Hematopoietic multipotent progenitor cell treated with erythropoietin and hydrocortisone succinate and interleukin-3 and kit ligand, for 8 days (in vitro differentiated cells): ENCODE results near the gene CHD3.
A peak's percentile ranks its signal among the peaks of the same experiment; 100 is the strongest.

Experiments
- DNase-seq: peaks from one replicate; pipeline ENCODE4 v3.0.0-alpha.2; 2015

The CHD3 gene

GRCh38 chr17:7903154-7904103, 14.8 kb downstream of the CHD3 start:
- DNase-seq: no peak

DNA sequence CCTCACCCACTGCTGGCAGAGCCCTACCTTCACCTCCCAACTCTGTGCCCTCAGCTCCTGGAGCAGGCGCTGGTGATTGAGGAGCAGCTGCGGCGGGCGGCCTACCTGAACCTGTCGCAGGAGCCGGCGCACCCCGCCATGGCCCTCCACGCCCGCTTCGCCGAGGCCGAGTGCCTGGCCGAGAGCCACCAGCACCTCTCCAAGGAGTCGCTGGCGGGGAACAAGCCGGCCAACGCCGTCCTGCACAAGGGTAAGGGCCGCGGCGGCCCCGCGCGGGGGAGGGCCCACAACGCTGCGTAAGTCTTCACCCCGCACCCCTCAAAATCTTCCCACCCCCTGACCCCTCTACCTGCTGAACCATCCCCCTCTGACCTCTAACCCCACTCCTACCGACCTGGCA, 20.5 kb downstream of the CHD3 start:
- DNase-seq: no peak

- no peak for DNase-seq
Measured at GRCh38 chr17:7910281-7910680, 21.7 kb downstream of the CHD3 start.

DNA sequence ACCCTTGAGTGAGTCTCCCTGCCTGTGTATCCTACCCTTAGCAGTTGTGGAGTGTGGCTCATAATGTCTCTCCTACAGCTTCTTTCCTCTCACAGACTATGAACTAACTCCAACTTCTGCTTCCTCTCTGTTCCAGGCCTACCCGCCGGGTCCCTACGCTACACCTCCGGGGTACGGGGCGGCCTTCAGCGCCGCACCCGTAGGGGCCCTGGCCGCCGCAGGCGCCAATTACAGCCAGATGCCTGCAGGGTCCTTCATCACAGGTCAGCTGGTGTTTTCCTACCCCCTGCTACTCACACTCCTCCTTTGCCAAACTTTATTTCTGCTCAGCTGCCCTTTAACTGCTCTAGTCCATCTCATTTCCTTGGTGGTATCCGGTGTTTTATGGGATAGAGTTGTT, 22.1 kb downstream of the CHD3 start:
- no peak for DNase-seq

DNA sequence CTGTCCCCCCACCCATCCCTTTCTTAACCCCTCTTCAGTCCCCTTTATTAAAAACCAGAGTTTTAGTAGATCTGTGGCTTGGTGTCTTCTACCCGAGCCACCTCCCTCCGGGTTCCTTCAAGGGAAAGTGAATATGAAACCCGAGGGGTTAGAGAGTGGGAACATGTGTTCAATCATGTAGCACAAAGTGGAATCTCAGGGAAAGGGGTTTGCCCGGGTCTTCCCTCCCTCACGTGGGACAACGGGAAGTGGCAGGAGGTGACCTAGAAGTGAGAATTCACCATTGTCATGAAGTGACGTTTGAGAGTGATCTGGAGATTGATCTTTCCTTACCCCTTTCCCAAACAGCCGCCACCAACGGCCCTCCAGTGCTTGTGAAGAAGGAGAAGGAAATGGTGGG, 22.5 kb downstream of the CHD3 start:
- no peak for DNase-seq

- peak; percentile 90 for DNase-seq
Measured at GRCh38 chr17:7912927-7913524, 24.4 kb downstream of the CHD3 start.

DNA sequence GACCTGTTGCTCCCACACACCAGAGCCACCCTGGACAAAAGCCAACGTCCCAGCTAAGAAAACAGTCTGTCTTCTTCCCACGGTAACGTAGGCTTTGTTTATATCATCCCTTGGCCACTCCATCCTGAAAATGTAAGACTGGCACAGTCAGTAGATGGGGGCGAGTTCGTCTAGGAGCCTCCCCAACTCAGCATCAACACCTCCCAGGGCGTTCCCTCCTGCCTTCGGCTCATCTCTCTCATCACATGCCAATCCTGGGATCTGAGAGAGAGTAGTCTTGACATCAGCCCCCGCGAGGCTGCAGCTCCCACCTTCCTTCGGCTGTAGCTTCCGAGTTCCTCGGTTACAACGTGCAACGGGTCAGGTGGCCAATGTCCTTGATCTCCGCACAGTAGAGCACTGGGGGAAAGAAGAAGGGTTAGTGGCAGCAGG, 26.6 kb downstream of the CHD3 start:
- DNase-seq: peak; percentile 54

DNA sequence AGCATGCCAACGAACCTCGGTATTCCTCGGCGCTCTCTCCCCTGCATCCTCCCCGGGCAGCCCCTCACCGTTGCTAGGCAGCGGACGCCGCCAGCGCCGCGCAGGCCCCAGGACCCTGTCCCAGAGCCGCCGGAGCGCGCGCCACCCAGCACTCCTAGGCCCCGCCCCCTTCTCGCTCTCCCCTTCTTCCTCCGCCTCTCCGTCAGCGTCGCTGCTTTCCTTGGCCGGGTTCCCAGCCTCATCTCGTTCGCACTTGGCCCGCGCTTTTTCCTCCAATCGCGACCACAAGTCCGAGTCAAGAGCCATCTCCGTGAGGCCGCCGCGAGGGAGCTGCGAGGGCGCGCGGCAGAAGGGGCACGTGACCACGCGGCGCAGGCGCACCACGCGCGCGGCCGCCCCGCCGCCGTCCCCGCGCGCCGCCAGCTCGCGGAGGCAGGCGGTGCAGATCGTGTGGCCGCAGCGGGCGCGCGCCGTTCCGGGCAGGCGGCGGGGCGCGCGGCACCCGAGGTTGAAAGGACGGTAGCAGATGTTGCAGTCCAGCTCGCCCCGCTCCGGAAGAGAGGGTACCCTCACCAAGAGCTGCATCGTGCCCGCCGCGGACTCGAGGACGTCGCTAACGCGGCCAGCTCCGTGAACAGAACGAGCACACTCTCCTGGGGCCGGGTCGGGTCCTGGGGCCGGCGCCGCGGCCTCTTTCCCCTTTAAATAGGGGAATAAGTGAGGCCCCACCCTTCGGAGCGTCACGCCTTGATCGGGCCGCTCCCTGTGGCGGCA, 27.2 kb downstream of the CHD3 start, which contains the start of gene RNF227:
Gene RNF227, minus strand, starts transcription at position 679 of the 774 bp plus-strand sequence. Its CDS starts 94 bp downstream, at position 585.
- peak; percentile 95 for DNase-seq

DNA sequence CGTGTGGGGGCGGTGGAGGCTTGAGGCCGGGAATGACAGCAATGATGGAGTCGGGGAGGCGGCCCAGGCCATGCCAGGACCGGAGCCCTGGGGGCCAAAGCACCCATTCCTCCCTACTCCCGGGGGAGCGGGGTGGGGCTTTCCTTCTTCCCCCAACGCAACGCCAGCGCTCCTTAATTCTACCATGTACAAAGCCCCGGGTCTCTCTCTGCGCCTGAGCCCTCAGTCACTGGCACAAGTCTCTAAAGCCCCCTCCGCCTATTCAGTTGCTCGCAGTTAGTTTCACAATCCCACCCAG, 27.7 kb downstream of the CHD3 start:
- DNase-seq: no peak

- peak; percentile 61 for DNase-seq
Measured at GRCh38 chr17:7916808-7917207, 28.2 kb downstream of the CHD3 start.

DNA sequence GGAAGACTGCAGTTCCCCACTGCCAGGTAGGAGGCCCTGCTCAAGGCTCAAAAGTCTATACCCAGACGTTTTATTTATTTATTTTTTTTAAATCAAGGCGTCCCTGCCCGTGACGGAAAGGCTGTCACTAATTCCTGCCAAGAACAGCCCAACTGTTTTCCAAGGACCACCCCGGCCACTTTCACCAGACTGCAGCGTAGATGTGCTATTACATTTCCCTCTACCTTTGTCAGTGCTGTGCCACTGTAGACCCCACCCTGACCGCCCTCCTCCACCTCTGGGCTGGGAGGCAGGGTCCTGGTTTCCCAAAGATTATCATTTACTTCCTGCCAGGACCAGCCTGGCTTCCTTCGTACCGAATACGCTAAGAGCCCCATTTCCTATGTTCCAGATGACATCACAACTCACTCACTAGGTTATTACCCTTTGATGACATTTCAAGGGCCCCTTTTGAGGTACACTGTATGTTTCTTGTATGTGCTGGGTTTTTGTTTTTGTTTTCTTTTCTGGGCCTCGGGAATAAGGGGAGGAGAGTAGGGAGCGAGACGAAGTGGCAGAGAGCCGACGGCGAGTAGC, 33.8 kb downstream of the CHD3 start:
- DNase-seq: no peak

DNA sequence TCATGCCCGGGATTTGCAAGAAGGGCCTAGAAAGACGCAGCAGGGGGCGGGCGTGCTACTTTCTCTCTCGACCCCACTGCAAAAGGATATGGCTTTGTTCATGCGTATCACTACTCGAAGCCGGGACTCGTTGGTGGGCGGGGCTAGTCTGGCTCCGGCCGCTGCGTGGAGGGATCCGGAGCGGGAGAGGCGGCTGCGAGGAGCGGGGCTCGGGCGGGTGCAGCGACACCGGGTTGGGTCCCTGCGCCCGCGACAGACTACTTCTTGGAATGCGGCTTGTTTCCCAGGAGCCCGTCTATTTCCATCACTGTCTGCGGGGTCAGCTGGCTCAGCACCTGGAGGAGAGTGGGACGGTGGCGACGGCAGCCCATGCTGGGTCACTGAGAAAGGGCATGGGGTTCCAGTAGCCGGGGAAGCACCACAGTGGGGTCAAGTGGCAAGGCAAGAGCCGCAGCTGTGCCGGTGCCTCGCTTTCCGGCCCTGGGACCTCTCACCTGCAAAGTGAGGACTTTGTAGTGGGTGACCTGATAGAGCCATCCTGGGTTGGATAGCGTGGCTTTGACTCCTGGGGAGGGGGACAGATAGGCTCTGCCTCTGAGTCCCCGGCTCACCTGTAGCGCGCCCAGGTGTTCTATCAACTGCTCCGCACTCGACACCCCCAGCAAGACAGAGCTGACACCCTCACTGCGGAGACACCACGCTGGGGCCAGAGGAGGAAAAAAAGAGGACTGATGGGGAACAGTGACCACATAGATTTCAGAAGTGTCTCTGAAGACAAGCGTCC, 34.4 kb downstream of the CHD3 start:
- peak; percentile 78 for DNase-seq

DNA sequence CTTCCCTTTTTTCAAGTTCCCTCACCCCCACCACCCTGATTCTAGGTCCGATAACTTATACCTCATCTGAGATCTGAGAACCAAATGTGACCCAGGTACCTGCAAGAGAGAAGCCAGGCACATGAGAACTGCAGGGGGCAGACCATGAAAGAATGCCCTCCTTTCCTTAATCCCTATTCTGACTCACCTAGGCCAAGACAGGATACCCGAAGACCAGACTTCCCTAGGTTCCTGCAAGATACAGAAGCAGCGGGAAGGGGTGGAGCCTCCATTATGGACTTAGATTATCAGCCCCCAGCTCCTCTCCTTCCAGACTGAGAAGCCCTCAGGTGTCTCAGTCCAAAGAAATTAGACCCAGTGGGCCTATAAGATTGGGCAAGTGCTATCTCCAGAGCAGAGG, 39.0 kb downstream of the CHD3 start:
- DNase-seq: no peak

- DNase-seq: peak; percentile 22
Measured at GRCh38 chr17:7929158-7930023, 40.8 kb downstream of the CHD3 start, which contains the start of gene KCNAB3. KCNAB3 (minus strand) TSS chr17:7929856; CDS start chr17:7929435, 421 bp downstream.

DNA sequence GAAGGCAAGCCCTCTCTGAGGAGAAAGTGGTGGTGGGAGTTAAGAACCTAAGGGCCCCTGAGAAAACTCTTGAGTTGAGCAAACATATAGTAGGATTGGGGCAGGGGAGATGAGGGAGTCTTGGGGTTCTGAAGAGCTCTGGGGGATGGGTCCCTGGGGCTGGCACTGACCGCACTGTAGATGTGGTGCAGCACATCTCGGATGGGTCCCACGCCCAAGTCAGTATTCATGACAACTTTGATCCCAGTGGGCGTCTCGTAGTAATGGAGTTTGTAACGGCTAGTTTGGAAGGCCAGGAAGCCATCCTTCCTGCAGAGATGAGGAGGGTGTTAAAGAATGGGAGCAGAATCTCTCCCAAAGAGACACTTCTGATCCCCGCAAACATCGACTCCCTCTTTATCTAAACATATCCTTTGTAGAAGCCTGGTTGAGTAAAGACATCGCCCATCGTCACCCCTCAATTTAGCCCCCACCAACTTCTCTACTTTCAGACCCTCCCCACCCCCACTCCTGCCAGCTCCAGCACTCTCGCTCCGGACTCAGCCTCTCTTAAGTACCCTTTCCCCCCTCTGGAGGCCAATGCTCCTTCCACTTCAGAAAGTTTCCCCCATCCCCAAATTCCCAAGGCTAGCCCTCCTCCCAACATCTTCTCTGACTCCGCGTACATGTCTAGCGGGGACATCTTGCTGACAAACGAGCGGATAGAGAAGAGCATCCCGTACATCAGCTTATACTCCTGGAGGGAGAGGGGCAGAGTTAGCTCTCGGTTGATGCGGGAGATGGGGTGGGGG, 42.4 kb downstream of the CHD3 start:
- no peak for DNase-seq

DNA sequence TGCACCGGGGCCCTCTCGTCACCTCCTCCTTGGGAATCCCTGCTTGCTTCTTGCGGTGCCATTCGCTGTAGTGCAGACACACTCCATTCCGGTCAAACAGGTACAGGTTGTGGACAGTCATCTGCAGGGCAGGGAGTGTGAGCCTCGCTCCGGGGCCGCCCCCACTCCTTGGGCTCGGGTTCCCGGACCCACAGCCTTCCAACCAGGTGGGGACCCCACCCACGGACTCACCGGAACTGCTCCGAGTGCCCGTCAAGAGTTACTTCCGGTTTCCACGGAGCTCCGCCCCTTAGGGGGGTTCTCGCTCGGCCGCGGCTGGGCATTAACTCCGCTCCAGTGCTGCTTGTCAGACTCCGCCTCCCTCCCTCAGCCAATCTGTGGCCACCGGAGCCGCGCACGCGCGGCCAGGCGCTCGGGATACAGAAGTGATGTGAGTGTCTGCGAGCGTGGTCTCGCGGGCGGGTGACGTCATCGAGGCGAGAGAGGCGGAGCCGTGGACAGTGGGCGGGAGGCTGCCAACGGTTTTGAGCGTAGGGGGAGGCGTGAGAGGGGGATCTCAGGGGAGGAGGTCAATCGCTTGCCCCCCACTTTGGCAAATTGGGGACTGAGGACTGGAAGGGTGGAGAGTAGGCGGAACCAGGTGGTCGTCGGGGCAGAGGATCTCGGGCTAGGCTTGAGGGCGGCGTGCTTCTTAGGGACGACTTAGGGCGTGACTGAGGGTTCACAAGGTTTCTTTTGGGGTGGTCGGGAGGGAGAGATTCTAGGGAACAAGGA, 43.3 kb downstream of the CHD3 start, which contains the start of the genes CNTROB and TRAPPC1:
Gene CNTROB, plus strand, starts transcription at position 498 of the 774 bp plus-strand sequence. CDS start 874 bp downstream, outside the sequence.
Gene TRAPPC1, minus strand, starts transcription at position 238 of the 774 bp plus-strand sequence. Its CDS starts 117 bp downstream, at position 121.
- peak; percentile 99 for DNase-seq

GRCh38 chr17:7932483-7932891, 43.9 kb downstream of the CHD3 start:
- peak; percentile 53 for DNase-seq

DNA sequence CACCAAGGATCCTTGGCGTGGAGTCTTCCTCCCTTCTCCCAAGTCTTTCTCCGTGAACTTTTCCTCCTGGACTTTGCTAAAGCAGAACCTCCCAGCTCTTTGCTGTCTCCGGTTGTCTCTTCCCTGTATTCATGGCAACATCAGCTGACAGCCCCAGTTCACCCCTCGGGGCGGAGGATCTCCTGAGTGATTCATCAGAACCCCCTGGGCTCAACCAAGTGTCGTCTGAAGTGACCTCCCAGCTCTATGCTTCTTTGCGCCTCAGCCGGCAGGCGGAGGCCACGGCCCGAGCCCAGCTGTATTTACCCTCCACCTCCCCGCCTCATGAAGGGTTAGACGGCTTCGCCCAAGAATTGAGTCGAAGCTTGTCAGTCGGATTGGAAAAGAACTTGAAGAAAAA, 44.4 kb downstream of the CHD3 start:
- DNase-seq: peak; percentile 74

DNA sequence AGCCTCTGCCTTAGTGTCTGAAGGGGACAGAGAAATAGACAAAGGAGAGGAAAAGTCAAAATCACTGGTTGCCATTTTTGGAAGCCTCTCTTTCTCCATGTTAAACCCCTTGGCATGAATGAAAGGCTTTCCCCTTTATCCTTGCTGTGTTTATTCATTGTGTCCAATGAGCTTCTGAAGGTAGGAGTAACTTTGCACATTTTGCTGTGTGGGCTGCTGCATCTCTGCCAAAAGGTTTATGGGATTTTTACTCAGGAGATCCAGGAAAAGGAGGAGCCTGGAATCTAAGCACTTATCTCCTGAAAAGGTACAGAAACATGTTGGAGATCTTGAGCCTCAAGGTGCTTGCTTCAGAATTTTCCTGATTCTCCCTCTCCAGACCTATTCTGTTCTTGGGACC, 47.3 kb downstream of the CHD3 start:
- no peak for DNase-seq
